Muscle layer of duodenum (tissue), 2 donors: ENCODE results near the gene HS6ST3.
"Not testable (repeated sequence)": the region's sequence is repeated elsewhere in the genome, so short reads cannot be mapped to it uniquely, and the experiment has no call there.

Experiments used
- H3K27ac ChIP-seq: one replicate; pipeline ENCODE4 v1.7.0; 2013; ENCODE audit warnings: mild to moderate bottlenecking, low read length
- H3K27me3 ChIP-seq: one replicate; pipeline ENCODE4 v1.7.0; 2013; ENCODE audit warnings: low read depth, mild to moderate bottlenecking, control low read depth, low read length
- H3K36me3 ChIP-seq, 2 donors: one replicate each; pipeline ENCODE4 v1.7.0; 2013; ENCODE audit warnings: low read length in 2 of 2, control low read depth in 1 of 2, mild to moderate bottlenecking in 1 of 2; ENCODE audit not compliant: insufficient read depth in 2 of 2, control insufficient read depth in 1 of 2
- H3K4me1 ChIP-seq, 2 donors: one replicate each; pipeline ENCODE4 v1.7.0; 2013; ENCODE audit warnings: low read length in 2 of 2, mild to moderate bottlenecking in 2 of 2, control low read depth in 1 of 2, moderate library complexity in 1 of 2; ENCODE audit not compliant: insufficient read depth in 2 of 2, control insufficient read depth in 1 of 2
- H3K4me3 ChIP-seq, 2 donors: one replicate each; pipeline ENCODE4 v1.7.0; 2013; ENCODE audit warnings: low read length in 2 of 2, low read depth in 1 of 2, mild to moderate bottlenecking in 1 of 2
- H3K9me3 ChIP-seq, 2 donors: one replicate each; pipeline ENCODE4 v1.7.0; 2013; ENCODE audit warnings: low read length in 2 of 2, control low read depth in 1 of 2, mild to moderate bottlenecking in 1 of 2; ENCODE audit not compliant: control insufficient read depth in 1 of 2
- donor health status: healthy.

HS6ST3 gene

DNA sequence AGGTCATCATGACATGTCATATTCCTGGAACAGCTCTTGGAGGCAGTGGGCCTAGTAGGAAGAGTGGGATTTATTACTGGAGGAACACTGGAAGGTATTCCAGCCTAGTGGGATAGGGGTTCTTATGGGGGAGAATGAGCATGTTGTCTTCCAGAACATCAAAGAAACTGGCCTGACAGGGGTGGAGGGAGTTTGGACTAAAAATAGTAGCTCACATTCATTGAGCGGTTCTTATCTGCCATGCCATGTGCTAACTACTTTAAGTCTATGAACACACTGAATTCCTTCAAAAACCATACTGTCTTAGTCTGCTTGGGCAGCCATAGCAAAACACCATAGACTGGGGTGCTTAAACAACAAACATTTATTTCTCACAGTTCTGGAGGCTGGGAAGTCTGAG is 413.6 kb downstream of the HS6ST3 start:
- Histone ChIP-seq H3K9me3 (no peaks in the 10 kb centered on the region), H3K4me3 (no peak overlapping the region), H3K27me3 (no peaks in the 10 kb centered on the region), H3K4me1 (no peaks in the 10 kb centered on the region), H3K27ac (no peak overlapping the region), H3K36me3 (no peaks in the 10 kb centered on the region)

DNA sequence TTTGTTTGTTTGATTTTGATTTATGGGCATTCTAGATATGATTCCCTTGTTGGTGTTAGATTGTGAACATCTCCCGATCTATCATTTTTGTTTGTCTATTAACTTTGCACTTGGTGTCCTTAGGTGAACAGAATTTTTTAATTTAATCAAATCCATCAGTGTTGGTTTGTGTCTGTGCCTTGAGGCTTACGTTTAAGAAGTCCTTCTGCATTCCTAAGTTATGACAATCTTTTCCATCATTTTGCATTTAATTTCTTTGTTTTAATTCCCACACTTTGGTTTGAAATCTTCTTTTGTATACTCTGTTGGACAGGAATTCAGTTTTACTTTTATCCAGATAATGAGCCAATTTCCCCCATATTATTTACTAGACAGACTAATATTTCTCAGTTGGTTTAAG is 421.7 kb downstream of the HS6ST3 start:
- Histone ChIP-seq H3K27ac (no peak overlapping the region), H3K4me1 (no peaks in the 10 kb centered on the region), H3K36me3 (no peaks in the 10 kb centered on the region), H3K9me3 (no peaks in the 10 kb centered on the region), H3K27me3 (no peaks in the 10 kb centered on the region), H3K4me3 (no peak overlapping the region)

- Histone ChIP-seq H3K27ac (no peak overlapping the region), H3K27me3 (no peaks in the 10 kb centered on the region), H3K4me3 (no peak overlapping the region), H3K4me1 (no peaks in the 10 kb centered on the region), H3K9me3 (no peaks in the 10 kb centered on the region), H3K36me3 (no peaks in the 10 kb centered on the region)
Observed at GRCh38 chr13:96519380-96519779, 429.5 kb downstream of the HS6ST3 start.

DNA sequence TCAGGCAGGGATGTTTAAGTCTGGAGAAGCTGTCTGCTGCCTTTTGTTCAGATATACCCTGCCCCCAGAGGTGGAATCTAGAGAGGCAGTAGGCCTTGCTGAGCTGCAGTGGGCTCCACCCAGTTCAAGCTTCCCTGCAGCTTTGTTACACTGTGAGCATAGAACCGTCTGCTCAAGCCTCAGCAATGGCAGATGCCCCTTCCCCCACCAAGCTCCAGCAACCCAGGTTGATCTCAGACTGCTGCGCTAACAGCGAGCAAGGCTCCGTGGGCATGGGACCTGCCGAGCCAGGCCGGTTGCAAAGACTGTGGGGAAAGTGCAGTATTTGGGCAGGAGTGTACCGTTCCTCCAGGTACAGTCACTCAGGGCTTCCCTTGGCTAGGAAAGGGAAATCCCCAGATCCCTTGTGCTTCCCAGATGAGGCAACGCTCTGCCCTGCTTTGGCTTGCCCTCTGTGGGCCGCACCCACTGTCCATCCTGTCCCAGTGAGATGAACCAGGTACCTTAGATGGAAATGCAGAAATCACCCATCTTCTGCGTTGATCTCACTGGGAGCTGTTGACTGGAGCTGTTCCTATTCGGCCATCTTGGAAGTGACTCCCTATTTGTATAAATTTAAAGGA is 434.6 kb downstream of the HS6ST3 start:
- H3K4me3 ChIP-seq, H3K27ac ChIP-seq, H3K4me1 ChIP-seq, H3K27me3 ChIP-seq, H3K9me3 ChIP-seq, H3K36me3 ChIP-seq: not testable (repeated sequence)

DNA sequence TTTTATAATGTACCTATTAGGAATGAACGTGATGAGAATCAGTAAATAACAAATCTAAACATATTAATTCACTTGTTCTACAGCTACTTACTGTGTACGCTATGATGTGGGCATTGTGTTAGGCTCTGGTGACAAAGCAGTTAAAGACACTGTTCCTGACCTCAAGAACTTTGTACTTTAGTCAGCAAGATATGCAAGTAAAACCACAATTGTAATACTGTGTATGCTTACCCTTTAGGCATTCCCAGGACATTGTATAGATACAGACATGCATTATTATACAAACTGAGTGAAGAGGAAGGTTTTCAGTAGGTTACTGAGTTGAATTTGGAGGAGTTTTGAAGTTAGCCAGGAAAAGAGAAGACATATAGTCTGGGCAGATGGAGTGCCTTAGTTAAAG is 435.8 kb downstream of the HS6ST3 start:
- Histone ChIP-seq H3K4me1 (no peaks in the 10 kb centered on the region), H3K9me3 (no peaks in the 10 kb centered on the region), H3K36me3 (no peaks in the 10 kb centered on the region), H3K27me3 (no peaks in the 10 kb centered on the region), H3K4me3 (no peak overlapping the region), H3K27ac (no peak overlapping the region)

DNA sequence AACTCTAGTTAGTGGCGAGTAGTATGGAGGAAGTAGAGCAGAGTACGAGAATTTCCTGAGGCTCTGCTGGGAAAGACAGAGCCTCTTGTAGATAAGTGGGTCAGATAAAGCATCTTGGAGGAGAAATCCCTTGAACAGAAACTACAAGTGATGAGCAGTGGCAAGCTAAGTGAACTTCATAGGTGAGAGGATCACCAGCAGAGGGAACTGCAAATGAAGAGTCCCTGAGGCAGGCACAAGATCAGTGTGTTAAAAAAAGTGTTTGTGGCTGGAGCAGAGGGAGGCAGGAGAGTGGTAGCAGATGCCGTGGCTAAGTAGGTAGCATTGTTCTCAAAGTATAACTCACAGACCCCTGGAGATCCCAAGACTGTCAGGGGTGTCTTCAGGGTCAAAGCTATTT is 437.6 kb downstream of the HS6ST3 start:
- H3K9me3 ChIP-seq = no peaks in the 10 kb centered on the region
- H3K4me1 ChIP-seq = no peaks in the 10 kb centered on the region
- no peak overlapping the region for H3K27ac ChIP-seq
- no peaks in the 10 kb centered on the region for H3K27me3 ChIP-seq
- H3K4me3 ChIP-seq = no peak overlapping the region
- H3K36me3 ChIP-seq = no peaks in the 10 kb centered on the region

- Histone ChIP-seq H3K27ac (no peak overlapping the region), H3K27me3 (no peaks in the 10 kb centered on the region), H3K36me3 (no peaks in the 10 kb centered on the region), H3K4me1 (no peaks in the 10 kb centered on the region), H3K4me3 (no peak overlapping the region), H3K9me3 (no peaks in the 10 kb centered on the region)
Observed at GRCh38 chr13:96532804-96533203, 442.9 kb downstream of the HS6ST3 start.

DNA sequence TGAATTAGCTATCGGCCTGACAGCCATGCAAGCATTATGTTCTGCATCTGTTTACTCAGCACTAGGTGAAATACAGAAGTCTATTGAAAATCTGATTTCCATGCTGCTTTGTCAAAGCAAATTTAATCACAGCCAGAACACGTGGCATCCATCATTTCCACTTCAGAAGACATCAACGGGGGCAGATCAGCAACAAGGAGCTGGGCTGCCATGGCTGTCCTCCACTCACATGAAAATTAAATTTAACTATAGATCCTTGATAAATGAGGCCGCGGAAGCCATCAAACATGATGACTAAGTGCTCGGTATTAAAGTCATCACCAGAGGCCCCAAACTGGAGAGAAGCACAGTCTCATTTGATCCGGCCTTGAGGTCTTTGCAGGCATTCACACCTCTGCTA is 443.5 kb downstream of the HS6ST3 start:
- Histone ChIP-seq H3K4me1 (no peaks in the 10 kb centered on the region), H3K36me3 (no peaks in the 10 kb centered on the region), H3K27ac (no peak overlapping the region), H3K27me3 (no peaks in the 10 kb centered on the region), H3K9me3 (no peaks in the 10 kb centered on the region), H3K4me3 (no peak overlapping the region)

DNA sequence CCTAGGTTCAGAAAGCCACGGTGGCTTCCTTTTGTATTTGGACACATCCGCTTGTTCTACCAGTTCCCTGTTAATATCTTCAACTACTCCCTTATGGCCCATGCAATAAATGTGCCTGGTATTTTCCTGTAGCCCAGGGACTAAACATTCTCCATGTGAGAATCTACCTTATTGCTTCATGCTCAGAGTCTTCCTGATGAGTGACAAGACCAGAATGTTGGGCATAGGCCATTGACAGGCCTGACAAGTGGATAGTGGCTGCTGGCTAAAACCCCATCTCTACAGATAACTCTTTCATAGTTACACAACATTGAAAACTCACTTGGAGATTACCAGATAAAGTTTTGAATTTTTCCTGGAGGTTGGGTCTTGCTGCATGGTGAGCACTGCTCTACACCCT is 449.9 kb downstream of the HS6ST3 start:
- Histone ChIP-seq H3K4me1 (no peaks in the 10 kb centered on the region), H3K27ac (no peak overlapping the region), H3K4me3 (no peak overlapping the region), H3K27me3 (no peaks in the 10 kb centered on the region), H3K9me3 (no peaks in the 10 kb centered on the region), H3K36me3 (no peaks in the 10 kb centered on the region)

DNA sequence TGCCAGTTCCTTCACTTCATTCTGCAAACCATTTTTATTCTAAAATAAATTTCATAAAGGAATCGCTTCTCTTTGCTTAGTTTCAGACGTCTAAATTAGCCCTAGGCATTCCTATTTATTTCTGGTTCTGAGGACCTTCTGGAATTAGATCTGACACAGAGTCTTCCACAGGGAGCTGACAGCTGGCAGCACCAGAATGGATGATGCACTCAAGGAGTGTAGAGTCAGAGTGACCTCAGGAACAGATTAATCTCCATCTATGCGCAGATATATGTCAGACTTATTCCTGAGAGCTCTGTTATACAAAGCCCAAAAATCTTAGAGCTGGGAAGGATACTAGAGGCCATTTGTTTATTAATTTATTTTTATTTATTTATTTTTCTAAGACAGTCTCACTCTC is 450.8 kb downstream of the HS6ST3 start:
- no peak overlapping the region for H3K27ac ChIP-seq
- no peaks in the 10 kb centered on the region for H3K36me3 ChIP-seq
- H3K9me3 ChIP-seq = no peaks in the 10 kb centered on the region
- H3K27me3 ChIP-seq = no peaks in the 10 kb centered on the region
- H3K4me3 ChIP-seq = no peak overlapping the region
- H3K4me1 ChIP-seq = no peaks in the 10 kb centered on the region

DNA sequence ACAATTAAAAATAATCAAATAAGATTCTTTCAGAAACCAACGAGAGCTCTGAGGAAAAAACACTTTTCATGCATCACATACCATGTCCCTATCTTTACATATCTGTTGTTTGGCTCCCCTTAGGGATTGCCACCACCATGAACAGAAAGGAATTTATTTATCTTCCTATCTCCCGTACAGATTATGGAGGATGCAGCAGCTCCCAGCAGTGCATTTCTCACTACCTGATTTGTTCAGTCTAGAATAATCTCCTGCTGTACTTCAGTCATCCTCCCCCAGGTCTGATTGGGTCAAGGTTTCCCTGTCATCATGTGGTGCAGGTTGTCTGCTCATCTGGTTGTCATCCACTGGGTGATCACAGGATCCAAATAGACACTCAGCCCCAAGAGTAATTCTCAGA is 453.1 kb downstream of the HS6ST3 start:
- H3K4me3 ChIP-seq = no peak overlapping the region
- H3K36me3 ChIP-seq = no peaks in the 10 kb centered on the region
- H3K27ac ChIP-seq = no peak overlapping the region
- H3K9me3 ChIP-seq = no peaks in the 10 kb centered on the region
- H3K27me3 ChIP-seq = no peaks in the 10 kb centered on the region
- no peaks in the 10 kb centered on the region for H3K4me1 ChIP-seq

DNA sequence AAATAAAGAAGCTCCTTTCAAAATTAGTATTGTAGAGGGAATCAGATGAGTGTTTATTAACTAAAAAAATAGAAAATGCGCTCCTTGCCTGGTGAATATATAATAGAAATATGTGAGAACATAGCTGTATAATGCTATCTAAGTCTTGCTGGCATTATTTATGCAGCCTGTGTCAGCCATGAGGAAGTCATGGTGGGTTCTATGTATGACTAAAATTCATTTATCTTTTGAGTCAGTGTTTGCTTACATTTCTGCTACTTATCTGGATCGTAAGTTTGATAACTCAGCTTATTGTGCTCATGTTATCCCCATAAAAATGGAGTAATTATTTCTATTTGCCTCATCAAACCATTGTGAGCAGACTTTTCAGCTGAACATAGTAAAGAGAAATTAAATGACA is 455.1 kb downstream of the HS6ST3 start:
- Histone ChIP-seq H3K27me3 (no peaks in the 10 kb centered on the region), H3K4me1 (no peaks in the 10 kb centered on the region), H3K27ac (no peak overlapping the region), H3K36me3 (no peaks in the 10 kb centered on the region), H3K9me3 (no peaks in the 10 kb centered on the region), H3K4me3 (no peak overlapping the region)
